GM12878 (cell line): ENCODE measurements around the gene PUS3. TPM values are rescaled to one million over a fixed set of nuclear protein-coding genes. Genes with fewer than 3 reads are reported as not detected.

Experiments used
- ATAC-seq: fragments of 200-7000 bp; cut with Tn5 transposase; 3 replicates; pipeline ENCODE4 v1.9.1; 2020; ENCODE audit warnings: mild to moderate bottlenecking, moderate library complexity
- BruUV-seq: library from RNA; stranded (reverse); fragments of 400-500 nt; replicated peaks from 2 replicates; lab custom pipeline; 2021; lab: Mats Ljungman, UMichigan
- CTCF ChIA-PET: fragments of 300-600 bp; sonication (Branson Sonifier 250); formaldehyde crosslinking; extraction: SDS; loops from one replicate; lab custom pipeline; 2021; ENCODE audit warnings: inconsistent platforms; lab: Yijun Ruan, JAX
- POLR2A ChIA-PET: fragments of 350-600 bp; formaldehyde crosslinking; extraction: SDS; loops from one replicate; lab custom pipeline; 2021; ENCODE audit warnings: inconsistent platforms; lab: Charles Lee
- RAD21 ChIA-PET: fragments of 300-600 bp; sonication (Branson Sonifier 250); formaldehyde crosslinking; loops from one replicate; lab custom pipeline; 2023; ENCODE audit warnings: antibody characterized with exemption; ENCODE audit not compliant: unreplicated experiment; lab: Charles Lee
- SMC1A ChIA-PET: fragments of 300-600 bp; sonication (Branson Sonifier 250); formaldehyde crosslinking; loops from one replicate; lab custom pipeline; 2023; ENCODE audit not compliant: unreplicated experiment, uncharacterized antibody; lab: Charles Lee
- DNase-seq: peaks from one replicate; pipeline ENCODE4 v3.0.0-alpha.2; 2011; ENCODE audit warnings: low read depth, low spot score
- FAIRE-seq: peaks from 3 replicates; lab custom pipeline; 2011; peaks lifted over from hg19 to GRCh38; lab: Jason Lieb, UNC
- H2AFZ ChIP-seq: 2 replicates; pipeline ENCODE4 v1.6.0; 2011; ENCODE audit warnings: low read depth, low read length, control low read depth; ENCODE audit not compliant: control insufficient read depth
- H3K27ac ChIP-seq: 2 replicates; pipeline ENCODE4 v1.5.1; 2011; ENCODE audit warnings: control low read depth; ENCODE audit not compliant: control insufficient read depth, insufficient read depth
- H3K27me3 ChIP-seq, 2 experiments: replicated peaks in 1 of 2; 2 replicates each; pipeline versions ENCODE4 v1.6.0 to v1.6.1; 2011; ENCODE audit warnings: low read length in 1 of 2; ENCODE audit not compliant: control insufficient read depth in 2 of 2, insufficient read depth in 2 of 2
- H3K36me3 ChIP-seq, 2 experiments: 2 replicates each; pipeline ENCODE4 v1.5.1; 2011; ENCODE audit warnings: low read length in 1 of 2; ENCODE audit not compliant: control insufficient read depth in 2 of 2, insufficient read depth in 2 of 2
- H3K4me1 ChIP-seq: 2 replicates; pipeline ENCODE4 v1.6.1; 2011; ENCODE audit warnings: mild to moderate bottlenecking, low read length, moderate library complexity, mixed read lengths; ENCODE audit not compliant: control insufficient read depth, insufficient read depth
- H3K4me2 ChIP-seq: 2 replicates; pipeline ENCODE4 v1.6.0; 2011; ENCODE audit warnings: control low read depth; ENCODE audit not compliant: control insufficient read depth, insufficient read depth
- H3K4me3 ChIP-seq: fragments of 200-600 bp; sonication (generic); 2 replicates; pipeline ENCODE4 v1.5.1; 2016
- H3K79me2 ChIP-seq: 2 replicates; pipeline ENCODE4 v1.6.0; 2011; ENCODE audit warnings: low read length; ENCODE audit not compliant: control insufficient read depth, insufficient read depth
- H3K9ac ChIP-seq: 2 replicates; pipeline ENCODE4 v1.8.0; 2011; ENCODE audit warnings: low read length, control low read depth, mixed read lengths; ENCODE audit not compliant: control insufficient read depth, insufficient read depth
- H3K9me3 ChIP-seq: replicated peaks from 3 replicates; pipeline ENCODE4 v1.5.1; 2011; ENCODE audit warnings: mild to moderate bottlenecking, low read length; ENCODE audit not compliant: control insufficient read depth, insufficient read depth
- H4K20me1 ChIP-seq: 2 replicates; pipeline ENCODE4 v1.6.0; 2011; ENCODE audit not compliant: control insufficient read depth, insufficient read depth
- CBX3 ChIP-seq: fragments of 200-600 bp; sonication (generic); IDR thresholded peaks from 2 replicates; pipeline ENCODE4 v1.6.1; 2016; ENCODE audit warnings: low read depth, borderline replicate concordance
- HDAC6 ChIP-seq: fragments of 200-600 bp; sonication (generic); IDR thresholded peaks from one replicate; pipeline ENCODE4 v1.8.0; 2017; ENCODE audit warnings: antibody characterized with exemption; ENCODE audit not compliant: unreplicated experiment
- MTA2 ChIP-seq: fragments of 450-650 bp; IDR thresholded peaks from 2 replicates; pipeline ENCODE4 v1.6.1; 2016; ENCODE audit warnings: low read depth, mild to moderate bottlenecking, moderate library complexity
- NFYA ChIP-seq: IDR thresholded peaks from 2 replicates; pipeline ENCODE4 v1.6.1; 2011; ENCODE audit warnings: low read depth, mild to moderate bottlenecking, low read length, improper control_type of control experiment, borderline replicate concordance
- PML ChIP-seq: IDR thresholded peaks from 2 replicates; pipeline ENCODE4 v1.6.1; 2012; ENCODE audit warnings: low read length, inconsistent platforms
- TCF12 ChIP-seq: IDR thresholded peaks from 2 replicates; pipeline ENCODE4 v1.6.1; 2011; ENCODE audit warnings: low read depth, mild to moderate bottlenecking, low read length
- ZBED1 ChIP-seq: IDR thresholded peaks from 2 replicates; pipeline ENCODE4 v1.6.1; 2016; ENCODE audit warnings: borderline replicate concordance
- WGBS: methylation state at CpG from one replicate; pipeline ENCODE4 v1.1.6; 2016; ENCODE audit warnings: low lambda C conversion rate; ENCODE audit not compliant: insufficient replicate concordance, insufficient coverage; ENCODE audit errors: missing lambda C conversion rate; 5-methylcytosine and 5-hydroxymethylcytosine counted together
- in situ Hi-C: fragments of 300-500 bp; cut with MboI; formaldehyde crosslinking; loops from 9 replicates; pipeline ENCODE4 v1.14.3; 2018; ENCODE audit warnings: mixed read lengths
- intact Hi-C: fragments of 100-400 bp; cut with micrococcal nuclease; formaldehyde crosslinking; loops from one replicate; pipeline ENCODE4 v1.14.2; 2022; ENCODE audit not compliant: unreplicated experiment
- polyA plus RNA-seq, 11 experiments: library from polyadenylated mRNA; depleted of rRNA in 4 of 11; unstranded in 6 of 11; stranded (reverse) in 5 of 11; fragments of >200 nt; fragmentation: Nextera tagmentation in 4 of 11; fragmentation: Illumina TruSeq in 1 of 11; extraction: Ambion mirVana in 4 of 11; extraction: Trizol in 1 of 11; gene quantifications; 1 replicate in 1 of 11; 2 replicates in 10 of 11; pipeline versions ENCODE4 v1.2.1 to v1.2.3, GENCODE V29; 2011 to 2016; ENCODE audit warnings: inconsistent platforms in 2 of 11, missing spikeins in 2 of 11, low read depth in 1 of 11
- total RNA-seq, 4 experiments: library from RNA; depleted of rRNA in 3 of 4; stranded (reverse); fragments of >200 nt in 3 of 4; fragmentation: Illumina TruSeq in 1 of 4; extraction: Trizol in 1 of 4; gene quantifications; 2 replicates each; pipeline versions ENCODE4 v1.2.1 to v1.2.3, GENCODE V29; 2013 to 2021
- TF ChIP-seq, protein P1 (sequence below): fragments of 450-650 bp; formaldehyde crosslinking; IDR thresholded peaks from 2 replicates; pipeline ENCODE4 v1.5.0; 2022; ENCODE audit warnings: mild to moderate bottlenecking, missing genetic modification characterization
- TF ChIP-seq, protein P2 (sequence below): fragments of 450-650 bp; IDR thresholded peaks from 2 replicates; pipeline ENCODE4 v1.6.1; 2017; ENCODE audit warnings: mild to moderate bottlenecking, moderate library complexity
- TF ChIP-seq, protein P3 (sequence below): fragments of 450-650 bp; IDR thresholded peaks from 2 replicates; pipeline ENCODE4 v1.6.1; 2016; ENCODE audit warnings: mild to moderate bottlenecking
- TF ChIP-seq, protein P4 (sequence below), 3 experiments: IDR thresholded peaks in 2 of 3; conservative IDR thresholded peaks in 1 of 3; 2 replicates each; pipeline ENCODE4 v1.5.1; 2011; ENCODE audit warnings: low read depth in 3 of 3, low read length in 3 of 3, mild to moderate bottlenecking in 3 of 3, control low read depth in 2 of 3, moderate library complexity in 2 of 3, inconsistent platforms in 1 of 3, mixed read lengths in 1 of 3; ENCODE audit not compliant: control insufficient read depth in 2 of 3, insufficient read depth in 1 of 3; ENCODE audit errors: extremely low read depth in 1 of 3

The PUS3 gene
- total and polyA plus RNA-seq, 10 of the 15 experiments (the other 5 are each of a cell fraction or from before 2014, with no cell fraction given) = 10.9 to 22.4 (median 14.3) TPM

DNA sequence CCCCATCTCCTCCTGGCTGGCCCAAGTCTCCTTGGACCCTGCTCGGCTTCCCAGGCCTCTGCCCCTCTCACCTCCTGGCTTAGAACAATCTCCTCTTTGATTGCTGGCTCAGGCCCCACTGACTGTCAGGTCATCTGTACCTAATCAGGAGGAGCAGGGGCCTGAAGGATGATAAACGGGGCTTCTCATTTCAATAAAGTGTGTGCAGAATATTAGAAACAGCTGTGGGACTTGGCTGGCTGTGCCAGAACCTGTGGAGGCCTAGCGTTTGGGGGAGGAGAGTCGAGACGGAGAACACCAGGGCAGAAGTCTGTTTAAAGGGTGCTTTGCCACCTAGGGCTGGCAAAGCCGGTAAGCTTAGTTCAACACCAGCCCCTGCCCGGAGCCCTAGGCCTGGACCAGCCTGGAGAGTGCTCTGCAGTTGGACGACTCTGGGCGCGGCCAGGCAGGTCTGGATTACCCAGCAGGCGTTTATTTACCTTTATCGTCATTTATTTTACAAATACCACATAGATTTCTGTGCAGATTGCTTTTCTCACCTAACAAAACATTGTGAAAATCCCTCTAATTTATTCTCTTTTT, 32.7 kb upstream of the PUS3 start:
- BruUV-seq = no TSS peak
- RAD21 ChIA-PET = interaction anchor here (1.1 to 1.6 kb wide), 2 partner anchors 255 to 258 kb away, joined by 3 to 8 read pairs; no protein-coding TSS in a partner anchor
- H3K36me3 ChIP-seq = no peaks in the 10 kb centered on the region
- no peaks in the 10 kb centered on the region for H3K79me2 ChIP-seq
- ATAC-seq (no peak), DNase-seq (no peak), FAIRE-seq (no peak)
- H3K4me1 ChIP-seq = no peaks in the 10 kb centered on the region
- H3K27ac ChIP-seq = no peak overlapping the region
- H3K4me2 ChIP-seq = no peak overlapping the region
- no peak overlapping the region for H3K9ac ChIP-seq
- in situ Hi-C loops (no loop called here), intact Hi-C loops (no loop called here)
- H3K27me3 ChIP-seq = no peaks in the 10 kb centered on the region; a peak in 1 of 4 replicates
- SMC1A ChIA-PET = interaction anchor here (1.0 kb wide), 1 partner anchor 188 kb away, joined by 3 read pairs; no protein-coding TSS in a partner anchor
- no peaks in the 10 kb centered on the region for H3K9me3 ChIP-seq
- no peak overlapping the region for H2AFZ ChIP-seq
- WGBS = 47% methylated on average over 12 of the region's 12 CpGs
- no peak overlapping the region for H3K4me3 ChIP-seq
- H4K20me1 ChIP-seq = no peaks in the 10 kb centered on the region
- POLR2A ChIA-PET = no interaction called here
- CTCF ChIA-PET = interaction anchor here (0.6 to 12.1 kb wide), 6 partner anchors 8 to 364 kb away, joined by 3 to 220 read pairs (median 4); no protein-coding TSS in a partner anchor
- no peak for TF ChIP-seq ZBED1
- TF ChIP-seq MTA2 = no peak
- TF ChIP-seq, protein P1, sequence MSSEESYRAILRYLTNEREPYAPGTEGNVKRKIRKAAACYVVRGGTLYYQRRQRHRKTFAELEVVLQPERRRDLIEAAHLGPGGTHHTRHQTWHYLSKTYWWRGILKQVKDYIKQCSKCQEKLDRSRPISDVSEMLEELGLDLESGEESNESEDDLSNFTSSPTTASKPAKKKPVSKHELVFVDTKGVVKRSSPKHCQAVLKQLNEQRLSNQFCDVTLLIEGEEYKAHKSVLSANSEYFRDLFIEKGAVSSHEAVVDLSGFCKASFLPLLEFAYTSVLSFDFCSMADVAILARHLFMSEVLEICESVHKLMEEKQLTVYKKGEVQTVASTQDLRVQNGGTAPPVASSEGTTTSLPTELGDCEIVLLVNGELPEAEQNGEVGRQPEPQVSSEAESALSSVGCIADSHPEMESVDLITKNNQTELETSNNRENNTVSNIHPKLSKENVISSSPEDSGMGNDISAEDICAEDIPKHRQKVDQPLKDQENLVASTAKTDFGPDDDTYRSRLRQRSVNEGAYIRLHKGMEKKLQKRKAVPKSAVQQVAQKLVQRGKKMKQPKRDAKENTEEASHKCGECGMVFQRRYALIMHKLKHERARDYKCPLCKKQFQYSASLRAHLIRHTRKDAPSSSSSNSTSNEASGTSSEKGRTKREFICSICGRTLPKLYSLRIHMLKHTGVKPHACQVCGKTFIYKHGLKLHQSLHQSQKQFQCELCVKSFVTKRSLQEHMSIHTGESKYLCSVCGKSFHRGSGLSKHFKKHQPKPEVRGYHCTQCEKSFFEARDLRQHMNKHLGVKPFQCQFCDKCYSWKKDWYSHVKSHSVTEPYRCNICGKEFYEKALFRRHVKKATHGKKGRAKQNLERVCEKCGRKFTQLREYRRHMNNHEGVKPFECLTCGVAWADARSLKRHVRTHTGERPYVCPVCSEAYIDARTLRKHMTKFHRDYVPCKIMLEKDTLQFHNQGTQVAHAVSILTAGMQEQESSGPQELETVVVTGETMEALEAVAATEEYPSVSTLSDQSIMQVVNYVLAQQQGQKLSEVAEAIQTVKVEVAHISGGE (CRISPR knock-in tag) = no peak
- TF ChIP-seq NFYA = no peak
- TF ChIP-seq, protein P2, sequence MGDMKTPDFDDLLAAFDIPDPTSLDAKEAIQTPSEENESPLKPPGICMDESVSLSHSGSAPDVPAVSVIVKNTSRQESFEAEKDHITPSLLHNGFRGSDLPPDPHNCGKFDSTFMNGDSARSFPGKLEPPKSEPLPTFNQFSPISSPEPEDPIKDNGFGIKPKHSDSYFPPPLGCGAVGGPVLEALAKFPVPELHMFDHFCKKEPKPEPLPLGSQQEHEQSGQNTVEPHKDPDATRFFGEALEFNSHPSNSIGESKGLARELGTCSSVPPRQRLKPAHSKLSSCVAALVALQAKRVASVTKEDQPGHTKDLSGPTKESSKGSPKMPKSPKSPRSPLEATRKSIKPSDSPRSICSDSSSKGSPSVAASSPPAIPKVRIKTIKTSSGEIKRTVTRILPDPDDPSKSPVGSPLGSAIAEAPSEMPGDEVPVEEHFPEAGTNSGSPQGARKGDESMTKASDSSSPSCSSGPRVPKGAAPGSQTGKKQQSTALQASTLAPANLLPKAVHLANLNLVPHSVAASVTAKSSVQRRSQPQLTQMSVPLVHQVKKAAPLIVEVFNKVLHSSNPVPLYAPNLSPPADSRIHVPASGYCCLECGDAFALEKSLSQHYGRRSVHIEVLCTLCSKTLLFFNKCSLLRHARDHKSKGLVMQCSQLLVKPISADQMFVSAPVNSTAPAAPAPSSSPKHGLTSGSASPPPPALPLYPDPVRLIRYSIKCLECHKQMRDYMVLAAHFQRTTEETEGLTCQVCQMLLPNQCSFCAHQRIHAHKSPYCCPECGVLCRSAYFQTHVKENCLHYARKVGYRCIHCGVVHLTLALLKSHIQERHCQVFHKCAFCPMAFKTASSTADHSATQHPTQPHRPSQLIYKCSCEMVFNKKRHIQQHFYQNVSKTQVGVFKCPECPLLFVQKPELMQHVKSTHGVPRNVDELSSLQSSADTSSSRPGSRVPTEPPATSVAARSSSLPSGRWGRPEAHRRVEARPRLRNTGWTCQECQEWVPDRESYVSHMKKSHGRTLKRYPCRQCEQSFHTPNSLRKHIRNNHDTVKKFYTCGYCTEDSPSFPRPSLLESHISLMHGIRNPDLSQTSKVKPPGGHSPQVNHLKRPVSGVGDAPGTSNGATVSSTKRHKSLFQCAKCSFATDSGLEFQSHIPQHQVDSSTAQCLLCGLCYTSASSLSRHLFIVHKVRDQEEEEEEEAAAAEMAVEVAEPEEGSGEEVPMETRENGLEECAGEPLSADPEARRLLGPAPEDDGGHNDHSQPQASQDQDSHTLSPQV = no peak
- TF ChIP-seq HDAC6 = no peak
- no peak for TF ChIP-seq TCF12
- TF ChIP-seq CBX3 = no peak
- TF ChIP-seq PML = no peak
- TF ChIP-seq, protein P3, sequence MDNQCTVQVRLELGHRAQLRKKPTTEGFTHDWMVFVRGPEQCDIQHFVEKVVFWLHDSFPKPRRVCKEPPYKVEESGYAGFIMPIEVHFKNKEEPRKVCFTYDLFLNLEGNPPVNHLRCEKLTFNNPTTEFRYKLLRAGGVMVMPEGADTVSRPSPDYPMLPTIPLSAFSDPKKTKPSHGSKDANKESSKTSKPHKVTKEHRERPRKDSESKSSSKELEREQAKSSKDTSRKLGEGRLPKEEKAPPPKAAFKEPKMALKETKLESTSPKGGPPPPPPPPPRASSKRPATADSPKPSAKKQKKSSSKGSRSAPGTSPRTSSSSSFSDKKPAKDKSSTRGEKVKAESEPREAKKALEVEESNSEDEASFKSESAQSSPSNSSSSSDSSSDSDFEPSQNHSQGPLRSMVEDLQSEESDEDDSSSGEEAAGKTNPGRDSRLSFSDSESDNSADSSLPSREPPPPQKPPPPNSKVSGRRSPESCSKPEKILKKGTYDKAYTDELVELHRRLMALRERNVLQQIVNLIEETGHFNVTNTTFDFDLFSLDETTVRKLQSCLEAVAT = no peak
- TF ChIP-seq, protein P4, sequence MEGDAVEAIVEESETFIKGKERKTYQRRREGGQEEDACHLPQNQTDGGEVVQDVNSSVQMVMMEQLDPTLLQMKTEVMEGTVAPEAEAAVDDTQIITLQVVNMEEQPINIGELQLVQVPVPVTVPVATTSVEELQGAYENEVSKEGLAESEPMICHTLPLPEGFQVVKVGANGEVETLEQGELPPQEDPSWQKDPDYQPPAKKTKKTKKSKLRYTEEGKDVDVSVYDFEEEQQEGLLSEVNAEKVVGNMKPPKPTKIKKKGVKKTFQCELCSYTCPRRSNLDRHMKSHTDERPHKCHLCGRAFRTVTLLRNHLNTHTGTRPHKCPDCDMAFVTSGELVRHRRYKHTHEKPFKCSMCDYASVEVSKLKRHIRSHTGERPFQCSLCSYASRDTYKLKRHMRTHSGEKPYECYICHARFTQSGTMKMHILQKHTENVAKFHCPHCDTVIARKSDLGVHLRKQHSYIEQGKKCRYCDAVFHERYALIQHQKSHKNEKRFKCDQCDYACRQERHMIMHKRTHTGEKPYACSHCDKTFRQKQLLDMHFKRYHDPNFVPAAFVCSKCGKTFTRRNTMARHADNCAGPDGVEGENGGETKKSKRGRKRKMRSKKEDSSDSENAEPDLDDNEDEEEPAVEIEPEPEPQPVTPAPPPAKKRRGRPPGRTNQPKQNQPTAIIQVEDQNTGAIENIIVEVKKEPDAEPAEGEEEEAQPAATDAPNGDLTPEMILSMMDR (IDR thresholded peaks at IDR 0.05 in 2 of 3, conservative IDR thresholded peaks at IDR 0.05 in 1 of 3; ENCODE audit: control insufficient read depth in 2 of 3, extremely low read depth in 1 of 3, insufficient read depth in 1 of 3, low read depth in 3 of 3, low read length in 3 of 3) = no peak
